Stomach (tissue), 9 donors: ENCODE measurements around the gene CMTM7. TPM values are rescaled to one million over a fixed set of nuclear protein-coding genes. Genes with fewer than 3 reads are reported as not detected.
"Not testable (repeated sequence)": the region's sequence is repeated elsewhere in the genome, so short reads cannot be mapped to it uniquely, and the experiment has no call there.

ENCODE experiments used
- DNase-seq, 2 donors: peaks; one replicate each; pipeline versions ENCODE4 v3.0.0 to v3.0.0-alpha.2; 2013 to 2019
- H3K27ac ChIP-seq, 5 donors: fragments of 200-600 bp in 4 of 5; sonication (generic) in 4 of 5; one replicate each; pipeline ENCODE4 v1.5.1; 2013 to 2019; ENCODE audit warnings: mild to moderate bottlenecking in 1 of 5, moderate library complexity in 1 of 5
- H3K27me3 ChIP-seq, 3 donors: fragments of 200-600 bp; sonication (generic); one replicate each; pipeline ENCODE4 v1.5.1; 2017 to 2019; ENCODE audit warnings: mixed run types in 1 of 3
- H3K36me3 ChIP-seq, 4 donors: fragments of 200-600 bp; sonication (generic); 1 replicate in 3 of 4; 2 replicates in 1 of 4; pipeline ENCODE4 v1.5.1; 2016 to 2019
- H3K4me1 ChIP-seq, 4 donors: fragments of 200-600 bp; sonication (generic); one replicate each; pipeline ENCODE4 v1.5.1; 2016 to 2019
- H3K4me3 ChIP-seq, 4 donors: fragments of 200-600 bp; sonication (generic) in 3 of 4; one replicate each; pipeline ENCODE4 v1.5.1; 2016 to 2019; ENCODE audit warnings: mild to moderate bottlenecking in 1 of 4
- H3K9me3 ChIP-seq, 4 donors: fragments of 200-600 bp; sonication (generic); one replicate each; pipeline ENCODE4 v1.5.1; 2016 to 2019
- CTCF ChIP-seq, 7 experiments: fragments of 450-650 bp in 4 of 7; fragments of 200-600 bp in 3 of 7; sonication (generic) in 3 of 7; IDR thresholded peaks; one replicate each; pipeline ENCODE4 v1.5.1; 2016 to 2019; ENCODE audit warnings: antibody characterized with exemption in 7 of 7, control low read depth in 2 of 7, mild to moderate bottlenecking in 1 of 7
- EP300 ChIP-seq: sonication (generic); formaldehyde crosslinking; IDR thresholded peaks from one replicate; pipeline ENCODE4 v1.6.1; 2017; ENCODE audit warnings: antibody characterized with exemption
- POLR2A ChIP-seq, 4 donors: fragments of 450-650 bp; IDR thresholded peaks; one replicate each; pipeline ENCODE4 v1.6.1; 2016; ENCODE audit warnings: antibody characterized with exemption in 4 of 4, control low read depth in 2 of 4, mild to moderate bottlenecking in 1 of 4, moderate library complexity in 1 of 4
- POLR2AphosphoS5 ChIP-seq, 3 donors: sonication (generic); formaldehyde crosslinking; IDR thresholded peaks; one replicate each; pipeline ENCODE4 v1.6.1; 2016; ENCODE audit warnings: antibody characterized with exemption in 3 of 3
- WGBS, 5 donors: extraction: QIAGEN DNeasy Blood & Tissue Kit in 3 of 5; methylation state at CpG; one replicate each; pipeline versions ENCODE4 v1.1.5 to v1.1.7; 2013 to 2018; 5-methylcytosine and 5-hydroxymethylcytosine counted together
- intact Hi-C: fragments of 100-400 bp; cut with DNase I; formaldehyde crosslinking; loops from one replicate; pipeline ENCODE4 v1.15.1; 2023; ENCODE audit warnings: low total_unique reads
- polyA plus RNA-seq, 3 donors: library from polyadenylated mRNA; stranded (reverse); fragments of 200-250 nt; gene quantifications; one replicate each; pipeline ENCODE4 v1.2.3, GENCODE V29; 2013
- total RNA-seq, 5 donors: library from RNA; depleted of rRNA; stranded (reverse); fragments of >200 nt; gene quantifications; one replicate each; pipeline versions ENCODE4 v1.1.0 to v1.2.3, GENCODE V29; 2014 to 2016
- donor health status: healthy with polysubstance abuse.
- donor health status: Bipolar disorder and iron deficiency.
- donor health status: healthy.

CMTM7 gene
- total and polyA plus RNA-seq, 8 donors: 3.1 to 54.9 (median 7.4) TPM; not detected in 1

GRCh38 chr3:32383136-32383711 is 8.4 kb upstream of the CMTM7 start:
- Histone ChIP-seq H3K27ac (no peak overlapping the region), H3K4me1 (no peaks in the 10 kb centered on the region), H3K36me3 (no peaks in the 10 kb centered on the region), H3K4me3 (no peak overlapping the region), H3K9me3 (no peaks in the 10 kb centered on the region), H3K27me3 (no peaks in the 10 kb centered on the region)
- intact Hi-C loops: no loop called here
- WGBS, 5 donors: 78 to 87% (median 81%) methylated on average over 2 of the region's 2 CpGs
- DNase-seq: no peak
- TF ChIP-seq CTCF (IDR thresholded peaks at IDR 0.05): no peak
- no peak for TF ChIP-seq POLR2AphosphoS5 (IDR thresholded peaks at IDR 0.05)
- TF ChIP-seq POLR2A (IDR thresholded peaks at IDR 0.05): no peak
- TF ChIP-seq EP300: no peak

- Histone ChIP-seq H3K4me3 (no peak overlapping the region), H3K27me3 (no peaks in the 10 kb centered on the region), H3K36me3 (no peaks in the 10 kb centered on the region), H3K9me3 (no peaks in the 10 kb centered on the region), H3K27ac (no peak overlapping the region), H3K4me1 (no peaks in the 10 kb centered on the region)
- peak in 1 of 2 donors; percentile 70 for DNase-seq
- intact Hi-C loops: no loop called here
- TF ChIP-seq POLR2AphosphoS5 (IDR thresholded peaks at IDR 0.05): no peak
- TF ChIP-seq POLR2A (IDR thresholded peaks at IDR 0.05): no peak
- TF ChIP-seq EP300: no peak
- TF ChIP-seq CTCF (IDR thresholded peaks at IDR 0.05): no peak
- 34 to 42% (median 39%) methylated on average over 5 of the region's 5 CpGs for WGBS, 5 donors
Measured at GRCh38 chr3:32384938-32385337, 6.7 kb upstream of the CMTM7 start.

GRCh38 chr3:32387512-32387911 is 4.1 kb upstream of the CMTM7 start:
- H3K36me3 ChIP-seq: no peaks in the 10 kb centered on the region
- TF ChIP-seq CTCF (IDR thresholded peaks at IDR 0.05) (no peak), EP300 (no peak), POLR2A (IDR thresholded peaks at IDR 0.05) (no peak), POLR2AphosphoS5 (IDR thresholded peaks at IDR 0.05) (no peak)
- no peaks in the 10 kb centered on the region for H3K27me3 ChIP-seq
- no peak overlapping the region for H3K27ac ChIP-seq
- no peaks in the 10 kb centered on the region for H3K9me3 ChIP-seq
- H3K4me3 ChIP-seq: no peak overlapping the region
- peaks cover 0 to 9% (median 4%) of the 10 kb centered on the region in 4 donors for H3K4me1 ChIP-seq
- DNase-seq: no peak
- intact Hi-C loops: no loop called here
- 91 to 97% (median 92%) methylated on average over 2 of the region's 2 CpGs for WGBS, 5 donors

GRCh38 chr3:32389577-32389976 is 2.1 kb upstream of the CMTM7 start:
- intact Hi-C loops, H3K4me3 ChIP-seq: not testable (repeated sequence)
- H3K4me1 ChIP-seq: peaks cover 0 to 24% (median 13%) of the 10 kb centered on the region in 4 donors

GRCh38 chr3:32392536-32393302 is 1.1 kb downstream of the CMTM7 start:
- Histone ChIP-seq H3K36me3 (no peaks in the 10 kb centered on the region), H3K4me1 (peaks cover 0 to 33% (median 14%) of the 10 kb centered on the region in 4 donors), H3K27ac (peak overlapping the region; percentile 72 to 89 (median 87)), H3K9me3 (no peaks in the 10 kb centered on the region), H3K27me3 (no peaks in the 10 kb centered on the region), H3K4me3 (peak overlapping the region; percentile 64 to 79 (median 68))
- WGBS, 5 donors: 20 to 31% (median 20%) methylated on average over 18 of the region's 18 CpGs
- TF ChIP-seq POLR2AphosphoS5 (IDR thresholded peaks at IDR 0.05) (no peak), EP300 (no peak), POLR2A (IDR thresholded peaks at IDR 0.05) (no peak), CTCF (IDR thresholded peaks at IDR 0.05) (no peak)
- DNase-seq: peak; percentile 54 to 80
- intact Hi-C loops: no loop called here

More at GRCh38 chr3:32389577-32389976, 2.1 kb upstream of the CMTM7 start:
- not testable (repeated sequence) for H3K9me3 ChIP-seq, H3K27me3 ChIP-seq, H3K36me3 ChIP-seq, H3K27ac ChIP-seq, DNase-seq
- WGBS, 5 donors: 86 to 96% (median 89%) methylated on average over 2 of the region's 2 CpGs
